ENCODE measurements around the gene RASL10A.

Gene RASL10A

GRCh38 chr22:29337631-29338284 is 22.3 kb upstream of the RASL10A start:
- no peak for DNase-seq

- DNase-seq: no peak
Measured at GRCh38 chr22:29336751-29337490, 21.4 kb upstream of the RASL10A start.

- DNase-seq: no peak
Measured at GRCh38 chr22:29335656-29336055, 20.2 kb upstream of the RASL10A start.

- DNase-seq: no peak
Measured at GRCh38 chr22:29334696-29335344, 19.3 kb upstream of the RASL10A start.

GRCh38 chr22:29334148-29334547 is 18.7 kb upstream of the RASL10A start:
- DNase-seq: no peak

GRCh38 chr22:29332886-29333496 is 17.5 kb upstream of the RASL10A start:
- no peak for DNase-seq

GRCh38 chr22:29331658-29332300 is 16.3 kb upstream of the RASL10A start:
- DNase-seq: no peak

- no peak for DNase-seq
Measured at GRCh38 chr22:29331213-29331612, 15.7 kb upstream of the RASL10A start.

GRCh38 chr22:29330753-29331152 is 15.3 kb upstream of the RASL10A start:
- DNase-seq: no peak

- no peak for DNase-seq
Measured at GRCh38 chr22:29330291-29330690, 14.8 kb upstream of the RASL10A start.

- no peak for DNase-seq
Measured at GRCh38 chr22:29329581-29329980, 14.1 kb upstream of the RASL10A start.

- DNase-seq: no peak
Measured at GRCh38 chr22:29328566-29329500, 13.3 kb upstream of the RASL10A start.

- no peak for DNase-seq
Measured at GRCh38 chr22:29328055-29328454, 12.6 kb upstream of the RASL10A start.

- no peak for DNase-seq
Measured at GRCh38 chr22:29327089-29327764, 11.7 kb upstream of the RASL10A start.

GRCh38 chr22:29326481-29326880 is 11.0 kb upstream of the RASL10A start:
- no peak for DNase-seq

GRCh38 chr22:29325785-29326315 is 10.4 kb upstream of the RASL10A start:
- no peak for DNase-seq

GRCh38 chr22:29325356-29325755 is 9.9 kb upstream of the RASL10A start:
- DNase-seq: no peak

GRCh38 chr22:29323641-29324040 is 8.1 kb upstream of the RASL10A start:
- no peak for DNase-seq

- peak; percentile 58 for DNase-seq
Measured at GRCh38 chr22:29320546-29320945, 5.0 kb upstream of the RASL10A start.

GRCh38 chr22:29319072-29319471 is 3.6 kb upstream of the RASL10A start:
- no peak for DNase-seq

- DNase-seq: no peak
Measured at GRCh38 chr22:29317827-29318454, 2.4 kb upstream of the RASL10A start.
